Keratinocyte (primary cell): Measurements from ENCODE around the gene EPB41L2.

Experiments
- EZH2 ChIP-seq: IDR thresholded peaks from one replicate; pipeline ENCODE4 v1.6.1; 2012; ENCODE audit warnings: inconsistent platforms, mild to moderate bottlenecking, low read length, moderate library complexity
- TF ChIP-seq, protein P1 (sequence below), 3 experiments: IDR thresholded peaks in 1 of 3; conservative IDR thresholded peaks in 1 of 3; optimal IDR thresholded peaks in 1 of 3; 2 replicates in 2 of 3; 3 replicates in 1 of 3; pipeline versions ENCODE3 to v1.5.1; 2011; ENCODE audit warnings: low read length in 3 of 3, mild to moderate bottlenecking in 3 of 3, moderate library complexity in 2 of 3, control low read depth in 1 of 3, inconsistent platforms in 1 of 3; ENCODE audit not compliant: insufficient read depth in 2 of 3; ENCODE audit errors: extremely low read depth in 1 of 3

DNA sequence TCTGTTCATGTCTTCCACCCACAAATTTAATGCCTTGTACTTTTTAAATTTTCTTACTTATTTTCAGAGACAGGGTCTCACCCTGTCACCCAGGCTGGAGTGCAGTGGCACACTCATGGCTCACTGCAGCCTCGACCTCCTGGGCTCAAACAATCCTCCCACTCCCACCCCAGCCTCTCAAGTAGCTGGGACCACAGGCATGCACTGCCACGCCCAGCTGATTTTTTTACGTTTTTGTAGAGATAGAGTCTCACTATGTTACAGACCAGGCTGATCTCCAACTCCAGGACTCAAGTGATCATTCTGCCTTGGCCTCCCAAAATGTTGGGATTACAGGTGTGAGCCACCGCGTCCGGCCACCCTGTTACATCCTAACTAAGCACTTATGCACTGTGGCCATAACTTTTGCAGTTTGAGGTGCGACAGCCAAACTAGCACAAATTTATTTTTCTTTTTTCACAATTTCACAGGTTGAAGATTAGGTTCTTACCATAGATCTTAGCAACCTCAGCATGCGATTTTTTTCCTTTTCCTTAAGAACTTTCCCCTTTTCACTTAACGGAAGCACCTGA is 92.1 kb downstream of the EPB41L2 start:
- TF ChIP-seq, protein P1, sequence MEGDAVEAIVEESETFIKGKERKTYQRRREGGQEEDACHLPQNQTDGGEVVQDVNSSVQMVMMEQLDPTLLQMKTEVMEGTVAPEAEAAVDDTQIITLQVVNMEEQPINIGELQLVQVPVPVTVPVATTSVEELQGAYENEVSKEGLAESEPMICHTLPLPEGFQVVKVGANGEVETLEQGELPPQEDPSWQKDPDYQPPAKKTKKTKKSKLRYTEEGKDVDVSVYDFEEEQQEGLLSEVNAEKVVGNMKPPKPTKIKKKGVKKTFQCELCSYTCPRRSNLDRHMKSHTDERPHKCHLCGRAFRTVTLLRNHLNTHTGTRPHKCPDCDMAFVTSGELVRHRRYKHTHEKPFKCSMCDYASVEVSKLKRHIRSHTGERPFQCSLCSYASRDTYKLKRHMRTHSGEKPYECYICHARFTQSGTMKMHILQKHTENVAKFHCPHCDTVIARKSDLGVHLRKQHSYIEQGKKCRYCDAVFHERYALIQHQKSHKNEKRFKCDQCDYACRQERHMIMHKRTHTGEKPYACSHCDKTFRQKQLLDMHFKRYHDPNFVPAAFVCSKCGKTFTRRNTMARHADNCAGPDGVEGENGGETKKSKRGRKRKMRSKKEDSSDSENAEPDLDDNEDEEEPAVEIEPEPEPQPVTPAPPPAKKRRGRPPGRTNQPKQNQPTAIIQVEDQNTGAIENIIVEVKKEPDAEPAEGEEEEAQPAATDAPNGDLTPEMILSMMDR (optimal IDR thresholded peaks at IDR 0.05 in 1 of 3, IDR thresholded peaks at IDR 0.05 in 1 of 3, conservative IDR thresholded peaks at IDR 0.05 in 1 of 3; ENCODE audit: extremely low read depth in 1 of 3, insufficient read depth in 2 of 3, low read length in 3 of 3) = no peak
- TF ChIP-seq EZH2 = no peak
